NCI-H82 (cell line): Measurements from ENCODE around the gene CEP295NL.

Source experiments
- DNase-seq: peaks from one replicate; lab custom pipeline; 2025; lab: John Stamatoyannopoulos, UW

Gene CEP295NL

GRCh38 chr17:78864117-78864516 lies 38.9 kb downstream of the CEP295NL start:
- no peak for DNase-seq

GRCh38 chr17:78862073-78863023 lies 40.7 kb downstream of the CEP295NL start:
- DNase-seq: no peak

- DNase-seq: no peak
These were observed 41.8 kb downstream of the CEP295NL start for GRCh38 chr17:78861229-78861628.

- no peak for DNase-seq
These were observed 44.0 kb downstream of the CEP295NL start for GRCh38 chr17:78859051-78859450.

- DNase-seq: peak; percentile 94
These were observed 45.7 kb downstream of the CEP295NL start for GRCh38 chr17:78857266-78857665.

- no peak for DNase-seq
These were observed 47.3 kb downstream of the CEP295NL start for GRCh38 chr17:78855561-78856165.

GRCh38 chr17:78854508-78854907 lies 48.5 kb downstream of the CEP295NL start:
- DNase-seq: no peak

- no peak for DNase-seq
These were observed 49.0 kb downstream of the CEP295NL start for GRCh38 chr17:78853926-78854394.

GRCh38 chr17:78852709-78853121 lies 50.3 kb downstream of the CEP295NL start:
- peak; percentile 30 for DNase-seq

- no peak for DNase-seq
These were observed 54.0 kb downstream of the CEP295NL start for GRCh38 chr17:78849026-78849425.

- no peak for DNase-seq
These were observed 55.9 kb downstream of the CEP295NL start for GRCh38 chr17:78847052-78847451.

- DNase-seq: no peak
These were observed 58.5 kb downstream of the CEP295NL start for GRCh38 chr17:78844301-78845005.

GRCh38 chr17:78842881-78843565 lies 60.0 kb downstream of the CEP295NL start:
- DNase-seq: peak; percentile 83

GRCh38 chr17:78840780-78841611 lies 62.0 kb downstream of the CEP295NL start, which contains the start of gene USP36:
Gene USP36, minus strand, starts transcription at chr17:78840814. Its CDS starts 4,451 bp downstream, at chr17:78836363.
- DNase-seq: peak; percentile 100
